GM19351 (cell line): Measurements from ENCODE around the gene KCNMA1.

Experiments used
- ATAC-seq: cut with Tn5 transposase; IDR thresholded peaks from one replicate; pipeline ENCODE4 v1.9.1; 2021; ENCODE audit warnings: mild to moderate bottlenecking, moderate library complexity; ENCODE audit not compliant: unreplicated experiment

The KCNMA1 gene

GRCh38 chr10:77259171-77259874 is 378.3 kb downstream of the KCNMA1 start:
- no peak for ATAC-seq

GRCh38 chr10:77256346-77256745 is 381.3 kb downstream of the KCNMA1 start:
- ATAC-seq: no peak

GRCh38 chr10:77253556-77254064 is 384.0 kb downstream of the KCNMA1 start:
- no peak for ATAC-seq

GRCh38 chr10:77253147-77253545 is 384.5 kb downstream of the KCNMA1 start:
- no peak for ATAC-seq

GRCh38 chr10:77252380-77253146 is 385.0 kb downstream of the KCNMA1 start:
- no peak for ATAC-seq

- ATAC-seq: peak; percentile 49
Observed at GRCh38 chr10:77251297-77252013, 386.2 kb downstream of the KCNMA1 start.

- no peak for ATAC-seq
Observed at GRCh38 chr10:77249901-77250459, 387.6 kb downstream of the KCNMA1 start.

- ATAC-seq: no peak
Observed at GRCh38 chr10:77248104-77248790, 389.4 kb downstream of the KCNMA1 start.

GRCh38 chr10:77247031-77247990 is 390.3 kb downstream of the KCNMA1 start:
- no peak for ATAC-seq

GRCh38 chr10:77245953-77246352 is 391.7 kb downstream of the KCNMA1 start:
- ATAC-seq: no peak

- no peak for ATAC-seq
Observed at GRCh38 chr10:77244746-77245145, 392.9 kb downstream of the KCNMA1 start.

GRCh38 chr10:77244286-77244685 is 393.3 kb downstream of the KCNMA1 start:
- no peak for ATAC-seq

- no peak for ATAC-seq
Observed at GRCh38 chr10:77241350-77241725, 396.3 kb downstream of the KCNMA1 start.

- no peak for ATAC-seq
Observed at GRCh38 chr10:77240706-77241349, 396.8 kb downstream of the KCNMA1 start.

GRCh38 chr10:77240041-77240652 is 397.5 kb downstream of the KCNMA1 start:
- ATAC-seq: no peak

GRCh38 chr10:77237120-77237519 is 400.5 kb downstream of the KCNMA1 start:
- ATAC-seq: no peak

GRCh38 chr10:77236700-77237099 is 400.9 kb downstream of the KCNMA1 start:
- no peak for ATAC-seq

- no peak for ATAC-seq
Observed at GRCh38 chr10:77236029-77236428, 401.6 kb downstream of the KCNMA1 start.

GRCh38 chr10:77234599-77234998 is 403.0 kb downstream of the KCNMA1 start:
- no peak for ATAC-seq
